HepG2 (cell line): ENCODE results near the gene CRLF1. TPM values are rescaled to one million over a fixed set of nuclear protein-coding genes. Genes with fewer than 3 reads are reported as not detected.
A peak's percentile ranks its signal among the peaks of the same experiment; 100 is the strongest.

Experiments used
- ARNT2 ChIP-seq: sonication (generic); formaldehyde crosslinking; IDR thresholded peaks from 2 replicates; pipeline ENCODE4 v1.8.0; 2022; ENCODE audit warnings: mild to moderate bottlenecking, low read depth, missing genetic modification reagents, moderate library complexity
- GPBP1L1 ChIP-seq: sonication (generic); formaldehyde crosslinking; IDR thresholded peaks from 2 replicates; pipeline ENCODE4 v1.5.0; 2020; ENCODE audit warnings: mild to moderate bottlenecking, missing genetic modification reagents
- IKZF1 ChIP-seq: fragments of 450-650 bp; IDR thresholded peaks from 2 replicates; pipeline ENCODE4 v1.7.1; 2016
- MYNN ChIP-seq: sonication (generic); formaldehyde crosslinking; IDR thresholded peaks from 2 replicates; pipeline ENCODE4 v1.4.0; 2020; ENCODE audit warnings: mild to moderate bottlenecking, low read depth, missing genetic modification reagents
- SAP130 ChIP-seq: IDR thresholded peaks from 2 replicates; pipeline ENCODE4 v1.6.1; 2016; ENCODE audit warnings: low read depth
- TFAP4 ChIP-seq: sonication (generic); IDR thresholded peaks from 2 replicates; pipeline ENCODE4 v1.6.1; 2016; ENCODE audit warnings: low read depth, borderline replicate concordance
- ZBTB33 ChIP-seq: sonication (generic); formaldehyde crosslinking; IDR thresholded peaks from 2 replicates; pipeline ENCODE4 v1.4.0; 2020; ENCODE audit warnings: missing genetic modification reagents
- ZNF446 ChIP-seq: sonication (generic); formaldehyde crosslinking; IDR thresholded peaks from 2 replicates; pipeline ENCODE4 v1.5.0; 2020; ENCODE audit warnings: mild to moderate bottlenecking, missing genetic modification reagents
- polyA plus RNA-seq, 8 experiments: library from polyadenylated mRNA; depleted of rRNA in 3 of 8; stranded (reverse) in 7 of 8; unstranded in 1 of 8; fragments of >200 nt; fragmentation: Illumina TruSeq in 4 of 8; extraction: Trizol in 4 of 8; gene quantifications; 2 replicates each; pipeline versions ENCODE4 v1.2.1 to v1.2.3, GENCODE V29; 2011 to 2016; ENCODE audit warnings: low read depth in 4 of 8, missing spikeins in 1 of 8, mixed read lengths in 1 of 8; ENCODE audit not compliant: insufficient read depth in 1 of 8
- total RNA-seq, 5 experiments: library from RNA; depleted of rRNA; stranded (reverse); fragments of >200 nt; fragmentation: Illumina TruSeq; extraction: Trizol; gene quantifications; 2 replicates each; pipeline ENCODE4 v1.2.3, GENCODE V29; 2016; ENCODE audit warnings: low read depth in 1 of 5
- TF ChIP-seq, protein P1 (sequence below): sonication (generic); formaldehyde crosslinking; IDR thresholded peaks from 2 replicates; pipeline ENCODE4 v1.4.0; 2020; ENCODE audit warnings: missing genetic modification reagents
- TF ChIP-seq, protein P2 (sequence below): IDR thresholded peaks from 2 replicates; pipeline ENCODE4 v1.6.1; 2012; ENCODE audit warnings: inconsistent platforms
- TF ChIP-seq, protein P3 (sequence below): sonication (generic); formaldehyde crosslinking; IDR thresholded peaks from 2 replicates; pipeline ENCODE4 v1.8.0; 2022; ENCODE audit warnings: missing genetic modification reagents, mild to moderate bottlenecking, inconsistent platforms, borderline replicate concordance
- TF ChIP-seq, protein P4 (sequence below): sonication (generic); formaldehyde crosslinking; IDR thresholded peaks from 2 replicates; pipeline ENCODE4 v1.5.0; 2020; ENCODE audit warnings: missing genetic modification reagents, mild to moderate bottlenecking, borderline replicate concordance
- TF ChIP-seq, protein P5 (sequence below): sonication (generic); formaldehyde crosslinking; IDR thresholded peaks from 2 replicates; pipeline ENCODE4 v1.4.0; 2020; ENCODE audit warnings: mild to moderate bottlenecking, missing genetic modification reagents

Gene CRLF1
- total and polyA plus RNA-seq, 2 of the 13 experiments (the other 11 are each of a cell fraction or from before 2014, with no cell fraction given): 217 to 296 TPM

- TF ChIP-seq ZNF446 (CRISPR knock-in tag) (no peak), IKZF1 (no peak), GPBP1L1 (CRISPR knock-in tag) (no peak), SAP130 (CRISPR knock-in tag) (peak; percentile 30; the same call in 1 of the 2 replicates), MYNN (CRISPR knock-in tag) (no peak), TFAP4 (no peak), ZBTB33 (CRISPR knock-in tag) (0 out of 2 replicates have a peak, but pooled peaks have one; percentile 10), ARNT2 (peak; percentile 60; the same call in 1 of the 2 replicates)
- TF ChIP-seq, protein P1, sequence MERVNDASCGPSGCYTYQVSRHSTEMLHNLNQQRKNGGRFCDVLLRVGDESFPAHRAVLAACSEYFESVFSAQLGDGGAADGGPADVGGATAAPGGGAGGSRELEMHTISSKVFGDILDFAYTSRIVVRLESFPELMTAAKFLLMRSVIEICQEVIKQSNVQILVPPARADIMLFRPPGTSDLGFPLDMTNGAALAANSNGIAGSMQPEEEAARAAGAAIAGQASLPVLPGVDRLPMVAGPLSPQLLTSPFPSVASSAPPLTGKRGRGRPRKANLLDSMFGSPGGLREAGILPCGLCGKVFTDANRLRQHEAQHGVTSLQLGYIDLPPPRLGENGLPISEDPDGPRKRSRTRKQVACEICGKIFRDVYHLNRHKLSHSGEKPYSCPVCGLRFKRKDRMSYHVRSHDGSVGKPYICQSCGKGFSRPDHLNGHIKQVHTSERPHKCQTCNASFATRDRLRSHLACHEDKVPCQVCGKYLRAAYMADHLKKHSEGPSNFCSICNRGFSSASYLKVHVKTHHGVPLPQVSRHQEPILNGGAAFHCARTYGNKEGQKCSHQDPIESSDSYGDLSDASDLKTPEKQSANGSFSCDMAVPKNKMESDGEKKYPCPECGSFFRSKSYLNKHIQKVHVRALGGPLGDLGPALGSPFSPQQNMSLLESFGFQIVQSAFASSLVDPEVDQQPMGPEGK (CRISPR knock-in tag): peak; percentile 41; the same call in 1 of the 2 replicates
- TF ChIP-seq, protein P2, sequence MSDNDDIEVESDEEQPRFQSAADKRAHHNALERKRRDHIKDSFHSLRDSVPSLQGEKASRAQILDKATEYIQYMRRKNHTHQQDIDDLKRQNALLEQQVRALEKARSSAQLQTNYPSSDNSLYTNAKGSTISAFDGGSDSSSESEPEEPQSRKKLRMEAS: peak; percentile 15
- TF ChIP-seq, protein P3, sequence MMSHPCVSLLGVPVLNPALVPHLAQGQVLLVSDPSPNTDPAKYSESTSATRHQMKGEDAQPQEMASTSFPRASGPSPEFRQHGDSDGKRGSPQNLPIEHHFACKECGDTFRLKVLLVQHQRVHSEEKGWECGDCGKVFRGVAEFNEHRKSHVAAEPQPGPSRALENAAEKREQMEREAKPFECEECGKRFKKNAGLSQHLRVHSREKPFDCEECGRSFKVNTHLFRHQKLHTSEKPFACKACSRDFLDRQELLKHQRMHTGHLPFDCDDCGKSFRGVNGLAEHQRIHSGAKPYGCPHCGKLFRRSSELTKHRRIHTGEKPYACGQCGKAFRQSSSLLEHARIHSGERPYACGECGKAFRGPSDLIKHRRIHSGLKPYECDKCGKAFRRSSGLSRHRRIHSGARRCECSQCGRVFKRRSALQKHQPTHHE (CRISPR knock-in tag): no peak
- TF ChIP-seq, protein P4, sequence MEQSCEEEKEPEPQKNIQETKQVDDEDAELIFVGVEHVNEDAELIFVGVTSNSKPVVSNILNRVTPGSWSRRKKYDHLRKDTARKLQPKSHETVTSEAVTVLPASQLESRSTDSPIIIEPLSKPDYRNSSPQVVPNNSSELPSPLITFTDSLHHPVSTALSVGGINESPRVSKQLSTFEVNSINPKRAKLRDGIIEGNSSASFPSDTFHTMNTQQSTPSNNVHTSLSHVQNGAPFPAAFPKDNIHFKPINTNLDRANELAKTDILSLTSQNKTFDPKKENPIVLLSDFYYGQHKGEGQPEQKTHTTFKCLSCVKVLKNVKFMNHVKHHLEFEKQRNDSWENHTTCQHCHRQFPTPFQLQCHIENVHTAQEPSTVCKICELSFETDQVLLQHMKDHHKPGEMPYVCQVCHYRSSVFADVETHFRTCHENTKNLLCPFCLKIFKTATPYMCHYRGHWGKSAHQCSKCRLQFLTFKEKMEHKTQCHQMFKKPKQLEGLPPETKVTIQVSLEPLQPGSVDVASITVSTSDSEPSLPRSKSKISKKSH (CRISPR knock-in tag): no peak
- TF ChIP-seq, protein P5, sequence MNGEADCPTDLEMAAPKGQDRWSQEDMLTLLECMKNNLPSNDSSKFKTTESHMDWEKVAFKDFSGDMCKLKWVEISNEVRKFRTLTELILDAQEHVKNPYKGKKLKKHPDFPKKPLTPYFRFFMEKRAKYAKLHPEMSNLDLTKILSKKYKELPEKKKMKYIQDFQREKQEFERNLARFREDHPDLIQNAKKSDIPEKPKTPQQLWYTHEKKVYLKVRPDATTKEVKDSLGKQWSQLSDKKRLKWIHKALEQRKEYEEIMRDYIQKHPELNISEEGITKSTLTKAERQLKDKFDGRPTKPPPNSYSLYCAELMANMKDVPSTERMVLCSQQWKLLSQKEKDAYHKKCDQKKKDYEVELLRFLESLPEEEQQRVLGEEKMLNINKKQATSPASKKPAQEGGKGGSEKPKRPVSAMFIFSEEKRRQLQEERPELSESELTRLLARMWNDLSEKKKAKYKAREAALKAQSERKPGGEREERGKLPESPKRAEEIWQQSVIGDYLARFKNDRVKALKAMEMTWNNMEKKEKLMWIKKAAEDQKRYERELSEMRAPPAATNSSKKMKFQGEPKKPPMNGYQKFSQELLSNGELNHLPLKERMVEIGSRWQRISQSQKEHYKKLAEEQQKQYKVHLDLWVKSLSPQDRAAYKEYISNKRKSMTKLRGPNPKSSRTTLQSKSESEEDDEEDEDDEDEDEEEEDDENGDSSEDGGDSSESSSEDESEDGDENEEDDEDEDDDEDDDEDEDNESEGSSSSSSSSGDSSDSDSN: peak; percentile 17; the same call in 1 of the 2 replicates
These were observed 6.4 kb upstream of the CRLF1 start, which contains the start of gene TMEM59L (continued) for GRCh38 chr19:18612772-18613588.
